GM23338 (cell line): ENCODE data around the gene CACNA1D. TPM values are rescaled to one million over a fixed set of nuclear protein-coding genes. Genes with fewer than 3 reads are reported as not detected.

Source experiments
- ATAC-seq: fragments of 200-7000 bp; cut with Tn5 transposase; 3 replicates; pipeline ENCODE4 v1.9.1; 2020
- DNase-seq: peaks from one replicate; pipeline ENCODE4 v3.0.0-alpha.2; 2015; ENCODE audit warnings: low spot score
- H2AFZ ChIP-seq: fragments of 200-600 bp; sonication (generic); 2 replicates; pipeline ENCODE4 v1.8.0; 2016; ENCODE audit warnings: antibody characterized with exemption, mild to moderate bottlenecking, moderate library complexity
- H3F3A ChIP-seq: fragments of 200-600 bp; sonication (generic); replicated peaks from 2 replicates; pipeline ENCODE4 v1.8.0; 2017; ENCODE audit warnings: antibody characterized with exemption, mixed run types, low read depth
- H3K27ac ChIP-seq: fragments of 200-600 bp; sonication (generic); 2 replicates; pipeline ENCODE4 v1.6.1; 2016; ENCODE audit warnings: low read depth
- H3K27me3 ChIP-seq: fragments of 200-600 bp; sonication (generic); 2 replicates; pipeline ENCODE4 v1.8.0; 2016; ENCODE audit warnings: mild to moderate bottlenecking, mixed run types, moderate library complexity; ENCODE audit not compliant: insufficient read depth
- H3K36me3 ChIP-seq: fragments of 200-600 bp; sonication (generic); 2 replicates; pipeline ENCODE4 v1.8.0; 2016; ENCODE audit warnings: mild to moderate bottlenecking; ENCODE audit not compliant: insufficient read depth
- H3K4me1 ChIP-seq: fragments of 200-600 bp; sonication (generic); 2 replicates; pipeline ENCODE4 v1.8.0; 2016; ENCODE audit warnings: mild to moderate bottlenecking, moderate library complexity; ENCODE audit not compliant: insufficient read depth
- H3K4me2 ChIP-seq: fragments of 200-600 bp; sonication (generic); 2 replicates; pipeline ENCODE4 v1.7.1; 2017; ENCODE audit warnings: mixed run types
- H3K4me3 ChIP-seq: fragments of 200-600 bp; sonication (generic); 2 replicates; pipeline ENCODE4 v1.6.1; 2016; ENCODE audit warnings: mixed run types
- H3K79me2 ChIP-seq: fragments of 200-600 bp; sonication (generic); replicated peaks from 2 replicates; pipeline ENCODE4 v1.8.0; 2017; ENCODE audit warnings: mild to moderate bottlenecking; ENCODE audit not compliant: insufficient read depth
- H3K9me2 ChIP-seq: fragments of 200-600 bp; sonication (generic); 2 replicates; pipeline ENCODE4 v1.8.0; 2017; ENCODE audit not compliant: insufficient read depth
- H4K20me1 ChIP-seq: fragments of 200-600 bp; sonication (generic); replicated peaks from 2 replicates; pipeline ENCODE4 v1.8.0; 2017; ENCODE audit warnings: mild to moderate bottlenecking; ENCODE audit not compliant: insufficient read depth
- H3K27ac Mint-ChIP-seq: 2 replicates; pipeline ENCODE4 v1.8.0; 2020; ENCODE audit warnings: inconsistent platforms, mild to moderate bottlenecking, moderate library complexity, mixed read lengths
- H3K27me3 Mint-ChIP-seq: 3 replicates; pipeline ENCODE4 v1.8.0; 2022; ENCODE audit warnings: low read depth, mild to moderate bottlenecking, moderate library complexity, mixed read lengths, inconsistent platforms; ENCODE audit not compliant: insufficient read depth, poor library complexity
- H3K36me3 Mint-ChIP-seq: 3 replicates; pipeline ENCODE4 v1.8.0; 2021; ENCODE audit warnings: low read depth, mild to moderate bottlenecking, inconsistent platforms, moderate library complexity, mixed read lengths
- H3K4me1 Mint-ChIP-seq: 3 replicates; pipeline ENCODE4 v1.8.0; 2020; ENCODE audit warnings: mild to moderate bottlenecking, inconsistent platforms, mixed read lengths
- H3K4me3 Mint-ChIP-seq: 3 replicates; pipeline ENCODE4 v1.8.0; 2021; ENCODE audit warnings: moderate library complexity, mild to moderate bottlenecking, inconsistent platforms, mixed read lengths
- H3K9me3 Mint-ChIP-seq: 3 replicates; pipeline ENCODE4 v1.8.0; 2020; ENCODE audit warnings: moderate library complexity, mild to moderate bottlenecking, inconsistent platforms, mixed read lengths
- CREB1 ChIP-seq: fragments of 250-450 bp; sonication (Bioruptor Pico); IDR thresholded peaks from 2 replicates; pipeline ENCODE4 v1.5.0; 2020; ENCODE audit warnings: low read depth, mild to moderate bottlenecking, moderate library complexity
- CTCF ChIP-seq, 2 experiments: fragments of 200-600 bp in 1 of 2; sonication (generic) in 1 of 2; conservative IDR thresholded peaks; 2 replicates each; pipeline versions ENCODE4 v1.5.1 to v1.6.1; 2016 to 2017; ENCODE audit warnings: antibody characterized with exemption in 2 of 2, low read depth in 2 of 2, mild to moderate bottlenecking in 2 of 2, moderate library complexity in 1 of 2
- ETS1 ChIP-seq: IDR thresholded peaks from 2 replicates; pipeline ENCODE4 v1.6.1; 2016; ENCODE audit warnings: antibody characterized with exemption
- EZH2phosphoT487 ChIP-seq: fragments of 200-600 bp; sonication (generic); IDR thresholded peaks from one replicate; pipeline ENCODE4 v1.8.1; 2018; ENCODE audit warnings: antibody characterized with exemption; ENCODE audit not compliant: unreplicated experiment
- REST ChIP-seq: IDR thresholded peaks from one replicate; pipeline ENCODE4 v1.6.1; 2018; ENCODE audit warnings: antibody characterized with exemption; ENCODE audit not compliant: unreplicated experiment
- STAT1 ChIP-seq: IDR thresholded peaks from one replicate; pipeline ENCODE4 v1.6.1; 2016; ENCODE audit warnings: antibody characterized with exemption; ENCODE audit not compliant: unreplicated experiment
- ZNF114 ChIP-seq: fragments of 250-450 bp; sonication (Bioruptor Pico); IDR thresholded peaks from 2 replicates; pipeline ENCODE4 v1.5.0; 2020; ENCODE audit warnings: mild to moderate bottlenecking, moderate library complexity
- polyA plus RNA-seq: library from polyadenylated mRNA; unstranded; fragments of >200 nt; fragmentation: Nextera tagmentation; extraction: Ambion mirVana; gene quantifications from 2 replicates; pipeline ENCODE4 v1.2.1, GENCODE V29; 2016
- total RNA-seq: library from RNA; depleted of rRNA; stranded (reverse); fragments of >200 nt; shearing (Covaris generic); gene quantifications from 2 replicates; pipeline ENCODE4 v1.2.3, GENCODE V29; 2014

Gene CACNA1D
- total and polyA plus RNA-seq, 2 experiments from 2014 or later = 1.7 to 1.8 TPM

GRCh38 chr3:53709256-53709655, 214.8 kb downstream of the CACNA1D start:
- no peak overlapping the region for H3K27ac Mint-ChIP-seq
- TF ChIP-seq EZH2phosphoT487 = no peak

GRCh38 chr3:53709860-53710674, 215.7 kb downstream of the CACNA1D start:
- TF ChIP-seq STAT1 = no peak
- TF ChIP-seq CTCF (conservative IDR thresholded peaks at IDR 0.05; ENCODE audit: low read depth in 2 of 2) = peak; percentile 85

More at GRCh38 chr3:53709256-53709655, 214.8 kb downstream of the CACNA1D start:
- DNase-seq (no peak), ATAC-seq (no peak)
- no peaks in the 10 kb centered on the region for H3K9me2 ChIP-seq
- H3K79me2 ChIP-seq = no peaks in the 10 kb centered on the region
- H3K9me3 Mint-ChIP-seq = no peaks in the 10 kb centered on the region
- H3K27me3 Mint-ChIP-seq = no peaks in the 10 kb centered on the region
- H3K4me1 ChIP-seq = no peaks in the 10 kb centered on the region
- H3K4me2 ChIP-seq = no peak overlapping the region
- no peak overlapping the region for H3K4me3 ChIP-seq
- H4K20me1 ChIP-seq = no peaks in the 10 kb centered on the region
- no peak overlapping the region for H3K27ac ChIP-seq
- no peaks in the 10 kb centered on the region for H3K36me3 Mint-ChIP-seq
- H3K36me3 ChIP-seq = no peaks in the 10 kb centered on the region
- peaks cover 20% of the 10 kb centered on the region for H3K4me1 Mint-ChIP-seq
- H3K27me3 ChIP-seq = no peaks in the 10 kb centered on the region
- H3F3A ChIP-seq = no peaks in the 10 kb centered on the region
- H2AFZ ChIP-seq = peak overlapping the region; percentile 80
- no peak overlapping the region for H3K4me3 Mint-ChIP-seq

GRCh38 chr3:53711387-53711786, 217.0 kb downstream of the CACNA1D start:
- Histone ChIP-seq H3K9me2 (no peaks in the 10 kb centered on the region), H3K4me3 (no peak overlapping the region), H3K79me2 (no peaks in the 10 kb centered on the region), H4K20me1 (no peaks in the 10 kb centered on the region), H3K27ac (no peak overlapping the region), H3F3A (no peaks in the 10 kb centered on the region), H2AFZ (no peak overlapping the region; the same call in 1 of the 2 replicates), H3K4me2 (no peak overlapping the region), H3K36me3 (no peaks in the 10 kb centered on the region), H3K4me1 (no peaks in the 10 kb centered on the region), H3K27me3 (no peaks in the 10 kb centered on the region)
- no peaks in the 10 kb centered on the region for H3K36me3 Mint-ChIP-seq
- H3K4me3 Mint-ChIP-seq = no peak overlapping the region
- ATAC-seq = no peak
- no peaks in the 10 kb centered on the region for H3K9me3 Mint-ChIP-seq
- DNase-seq = no peak
- peak overlapping the region; percentile 16; the same call in 1 of the 2 replicates for H3K27ac Mint-ChIP-seq
- H3K27me3 Mint-ChIP-seq = no peaks in the 10 kb centered on the region
- peaks cover 17% of the 10 kb centered on the region for H3K4me1 Mint-ChIP-seq
- TF ChIP-seq CREB1 (CRISPR knock-in tag) = no peak
- no peak for TF ChIP-seq ETS1
- TF ChIP-seq REST = no peak
- no peak for TF ChIP-seq EZH2phosphoT487
- TF ChIP-seq STAT1 = no peak
- no peak for TF ChIP-seq ZNF114

More at GRCh38 chr3:53709860-53710674, 215.7 kb downstream of the CACNA1D start:
- Mint-ChIP-seq H3K4me1 (peaks cover 15% of the 10 kb centered on the region), H3K27me3 (no peaks in the 10 kb centered on the region), H3K36me3 (no peaks in the 10 kb centered on the region), H3K27ac (no peak overlapping the region), H3K9me3 (no peaks in the 10 kb centered on the region), H3K4me3 (no peak overlapping the region)
- no peak overlapping the region for H3K4me2 ChIP-seq
- no peaks in the 10 kb centered on the region for H4K20me1 ChIP-seq
- no peaks in the 10 kb centered on the region for H3K9me2 ChIP-seq
- peak; percentile 94 for ATAC-seq
- H3F3A ChIP-seq = no peaks in the 10 kb centered on the region
- no peaks in the 10 kb centered on the region for H3K27me3 ChIP-seq
- no peaks in the 10 kb centered on the region for H3K36me3 ChIP-seq
- peak overlapping the region; percentile 80 for H2AFZ ChIP-seq
- no peak overlapping the region for H3K27ac ChIP-seq
- no peak overlapping the region for H3K4me3 ChIP-seq
- no peaks in the 10 kb centered on the region for H3K79me2 ChIP-seq
- DNase-seq = peak; percentile 95
- H3K4me1 ChIP-seq = no peaks in the 10 kb centered on the region
